Testis (tissue), 3 donors: Measurements from ENCODE around the gene DENND5B. TPM values are rescaled to one million over a fixed set of nuclear protein-coding genes. Genes with fewer than 3 reads are reported as not detected.

Source experiments
- DNase-seq: peaks from one replicate; pipeline ENCODE4 v3.0.0-alpha.2; 2019
- H3K27ac ChIP-seq, 2 donors: fragments of 200-600 bp; sonication (generic); one replicate each; pipeline ENCODE4 v1.5.1; 2019
- H3K27me3 ChIP-seq: fragments of 200-600 bp; sonication (generic); one replicate; pipeline ENCODE4 v1.5.1; 2019
- H3K36me3 ChIP-seq: fragments of 200-600 bp; sonication (generic); one replicate; pipeline ENCODE4 v1.5.1; 2017; ENCODE audit warnings: low read depth; ENCODE audit errors: missing control alignments
- H3K4me1 ChIP-seq: fragments of 200-600 bp; sonication (generic); one replicate; pipeline ENCODE4 v1.5.1; 2019
- H3K4me3 ChIP-seq, 2 donors: fragments of 200-600 bp; sonication (generic); one replicate each; pipeline ENCODE4 v1.5.1; 2017 to 2019
- H3K9me3 ChIP-seq: fragments of 200-600 bp; sonication (generic); one replicate; pipeline ENCODE4 v1.5.1; 2017
- CTCF ChIP-seq, 3 experiments: fragments of 450-650 bp in 2 of 3; fragments of 200-600 bp in 1 of 3; sonication (generic) in 1 of 3; IDR thresholded peaks; one replicate each; pipeline ENCODE4 v1.5.1; 2016 to 2019; ENCODE audit warnings: antibody characterized with exemption in 3 of 3, mild to moderate bottlenecking in 2 of 3, moderate library complexity in 1 of 3
- POLR2A ChIP-seq: fragments of 450-650 bp; IDR thresholded peaks from one replicate; pipeline ENCODE4 v1.6.1; 2017; ENCODE audit warnings: antibody characterized with exemption, mild to moderate bottlenecking, moderate library complexity
- WGBS, 2 donors: methylation state at CpG; one replicate each; pipeline ENCODE4 v1.1.5; 2018; 5-methylcytosine and 5-hydroxymethylcytosine counted together
- intact Hi-C: fragments of 100-400 bp; cut with DNase I; formaldehyde crosslinking; loops from one replicate; pipeline ENCODE4 v1.15.1; 2023; ENCODE audit warnings: low total_unique reads
- polyA plus RNA-seq: library from polyadenylated mRNA; stranded (reverse); fragments of 350-450 nt; fragmentation: Illumina TruSeq; extraction: RNeasy Lipid Tissue Mini Kit (QIAGEN cat#74804); gene quantifications from one replicate; pipeline ENCODE4 v1.2.3, GENCODE V29; 2014; ENCODE audit warnings: low read depth, low replicate concordance; ENCODE audit not compliant: insufficient read depth
- total RNA-seq, 2 donors: library from RNA; depleted of rRNA; stranded (reverse); fragments of >200 nt; gene quantifications; one replicate each; pipeline ENCODE4 v1.2.3, GENCODE V29; 2016

Gene DENND5B
- total and polyA plus RNA-seq, 3 donors from 2014 or later, result 34.7 to 62.3 (median 60.4) TPM

- WGBS, 2 donors, result 86 to 90% methylated on average over 1 of the region's 1 CpG
- TF ChIP-seq CTCF (IDR thresholded peaks at IDR 0.05), result no peak
- no peak for TF ChIP-seq POLR2A
Observed at GRCh38 chr12:31524791-31525495, 66.0 kb downstream of the DENND5B start.

GRCh38 chr12:31523306-31523705 lies 67.6 kb downstream of the DENND5B start:
- DNase-seq, result no peak
- Histone ChIP-seq H3K27ac (no peak overlapping the region), H3K27me3 (no peaks in the 10 kb centered on the region), H3K9me3 (no peaks in the 10 kb centered on the region), H3K4me3 (no peak overlapping the region), H3K36me3 (no peaks in the 10 kb centered on the region), H3K4me1 (peaks cover 7% of the 10 kb centered on the region)
- TF ChIP-seq CTCF (IDR thresholded peaks at IDR 0.05), result no peak
- no peak for TF ChIP-seq POLR2A
- intact Hi-C loops, result no loop called here
- WGBS, 2 donors, result 93 to 99% methylated on average over 2 of the region's 2 CpGs

More at GRCh38 chr12:31524791-31525495, 66.0 kb downstream of the DENND5B start:
- no peaks in the 10 kb centered on the region for H3K4me1 ChIP-seq
- intact Hi-C loops, result no loop called here
- H3K9me3 ChIP-seq, result no peaks in the 10 kb centered on the region
- no peak overlapping the region for H3K27ac ChIP-seq
- H3K36me3 ChIP-seq, result no peaks in the 10 kb centered on the region
- no peak overlapping the region for H3K4me3 ChIP-seq
- no peak for DNase-seq
- no peaks in the 10 kb centered on the region for H3K27me3 ChIP-seq

- no peaks in the 10 kb centered on the region for H3K27me3 ChIP-seq
- H3K4me3 ChIP-seq, result no peak overlapping the region
- no peaks in the 10 kb centered on the region for H3K36me3 ChIP-seq
- H3K4me1 ChIP-seq, result peaks cover 14% of the 10 kb centered on the region
- no peak for DNase-seq
- intact Hi-C loops, result no loop called here
- 79 to 86% methylated on average over 7 of the region's 7 CpGs for WGBS, 2 donors
- TF ChIP-seq CTCF (IDR thresholded peaks at IDR 0.05), result no peak
- TF ChIP-seq POLR2A, result no peak
- H3K9me3 ChIP-seq, result no peaks in the 10 kb centered on the region
- no peak overlapping the region for H3K27ac ChIP-seq
Observed at GRCh38 chr12:31522607-31523006, 68.3 kb downstream of the DENND5B start.

DNA sequence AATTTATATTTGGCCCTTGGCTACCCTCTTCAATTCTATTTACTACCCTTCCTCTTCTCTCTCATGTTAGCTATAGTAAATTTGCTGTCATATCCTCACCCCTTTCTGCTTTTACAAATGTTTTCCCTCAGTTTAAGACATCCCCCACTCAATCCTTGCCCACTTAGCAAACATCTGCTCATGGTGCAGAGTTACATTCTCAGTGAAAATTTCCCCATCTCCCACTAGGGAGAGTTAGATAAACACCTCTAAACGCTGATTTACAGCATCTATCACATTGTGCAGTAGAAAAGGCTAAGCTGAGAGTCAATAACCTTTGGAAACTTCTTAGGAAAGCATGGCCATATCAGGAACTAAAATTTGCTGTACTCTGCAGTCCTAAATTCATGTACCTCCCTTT lies 69.0 kb downstream of the DENND5B start:
- Histone ChIP-seq H3K27ac (no peak overlapping the region), H3K36me3 (no peaks in the 10 kb centered on the region), H3K27me3 (no peaks in the 10 kb centered on the region), H3K9me3 (no peaks in the 10 kb centered on the region), H3K4me1 (peaks cover 17% of the 10 kb centered on the region), H3K4me3 (no peak overlapping the region)
- intact Hi-C loops, result no loop called here
- whole genome bisulfite sequencing, 2 donors, result 29 to 34% methylated on average over 1 of the region's 1 CpG
- no peak for DNase-seq
- TF ChIP-seq CTCF (IDR thresholded peaks at IDR 0.05) (no peak), POLR2A (no peak)

DNA sequence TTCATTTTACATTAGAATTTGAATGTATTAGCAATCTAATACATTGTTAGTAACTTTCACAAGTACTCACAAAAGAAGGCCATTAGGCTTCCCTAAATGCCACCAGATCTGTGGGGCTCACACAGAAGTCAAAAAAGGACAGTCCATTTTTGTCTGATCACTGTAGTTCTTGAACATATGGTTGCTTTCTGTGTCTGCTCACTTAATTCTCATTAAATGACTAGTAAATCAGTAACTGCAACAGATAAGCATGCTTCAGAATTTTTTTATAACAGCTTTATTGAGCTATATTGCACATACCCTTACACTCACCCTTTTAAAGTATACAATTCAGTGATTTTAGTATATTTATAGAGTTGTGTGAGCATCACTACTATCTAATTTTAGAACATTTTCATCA lies 71.4 kb downstream of the DENND5B start:
- intact Hi-C loops, result no loop called here
- TF ChIP-seq POLR2A (no peak), CTCF (IDR thresholded peaks at IDR 0.05) (no peak)

More for the DNA sequence above, 71.4 kb downstream of the DENND5B start:
- no peaks in the 10 kb centered on the region for H3K9me3 ChIP-seq
- peaks cover 17% of the 10 kb centered on the region for H3K4me1 ChIP-seq
- no peak for DNase-seq
- no peak overlapping the region for H3K4me3 ChIP-seq
- H3K27me3 ChIP-seq, result no peaks in the 10 kb centered on the region
- H3K27ac ChIP-seq, result no peak overlapping the region
- H3K36me3 ChIP-seq, result no peaks in the 10 kb centered on the region
